Heart left ventricle (tissue), 13 donors: Measurements from ENCODE around the gene KCNJ5.

Experiments
- POLR2A ChIP-seq, 2 donors: fragments of 450-650 bp; IDR thresholded peaks; one replicate each; pipeline ENCODE4 v1.6.1; 2017; ENCODE audit warnings: antibody characterized with exemption in 2 of 2, mild to moderate bottlenecking in 2 of 2, moderate library complexity in 2 of 2
- TF ChIP-seq, protein P1 (sequence below), 12 donors: fragments of 200-600 bp; sonication (generic) in 4 of 12; IDR thresholded peaks; one replicate each; pipeline versions ENCODE4 v1.5.0 to v1.8.0; 2018 to 2022; ENCODE audit warnings: antibody characterized with exemption in 12 of 12, mild to moderate bottlenecking in 5 of 12
- donor health status: ischemic (EF 13 %, LVEDD 7.1; RV severe dilation, severe dysfunction).
- donor health status: DM: no; HTN: yes; CAD: no.
- donor health status: DM: no; HTN: no; CAD: no.
- donor health status: ischemic (EF 25% LVEDD 6.9; RV normal size, moderate dysfunction).
- donor health status: ischemic (EF 25% LVEDD 5.7; RV mildly dilated, moderate dysfunction).
- donor health status: ischemic (EF 35%, LVEDD 5.7; RV mildly dilated, moderate dysfunction).
- donor health status: nonischemic (EF 11% LVEDD 7.7; RV severe dilation, severe dysfunction).
- donor health status: DM: yes; HTN: yes; CAD: no.
- donor health status: PGD.
- donor health status: ischemic (EF 29% LVEDD 5.4; RV normal size, mild dysfunction).
- donor health status: nonischemic (EF 23%, LVEDD 6.1; RV moderate dilation, normal function).

DNA sequence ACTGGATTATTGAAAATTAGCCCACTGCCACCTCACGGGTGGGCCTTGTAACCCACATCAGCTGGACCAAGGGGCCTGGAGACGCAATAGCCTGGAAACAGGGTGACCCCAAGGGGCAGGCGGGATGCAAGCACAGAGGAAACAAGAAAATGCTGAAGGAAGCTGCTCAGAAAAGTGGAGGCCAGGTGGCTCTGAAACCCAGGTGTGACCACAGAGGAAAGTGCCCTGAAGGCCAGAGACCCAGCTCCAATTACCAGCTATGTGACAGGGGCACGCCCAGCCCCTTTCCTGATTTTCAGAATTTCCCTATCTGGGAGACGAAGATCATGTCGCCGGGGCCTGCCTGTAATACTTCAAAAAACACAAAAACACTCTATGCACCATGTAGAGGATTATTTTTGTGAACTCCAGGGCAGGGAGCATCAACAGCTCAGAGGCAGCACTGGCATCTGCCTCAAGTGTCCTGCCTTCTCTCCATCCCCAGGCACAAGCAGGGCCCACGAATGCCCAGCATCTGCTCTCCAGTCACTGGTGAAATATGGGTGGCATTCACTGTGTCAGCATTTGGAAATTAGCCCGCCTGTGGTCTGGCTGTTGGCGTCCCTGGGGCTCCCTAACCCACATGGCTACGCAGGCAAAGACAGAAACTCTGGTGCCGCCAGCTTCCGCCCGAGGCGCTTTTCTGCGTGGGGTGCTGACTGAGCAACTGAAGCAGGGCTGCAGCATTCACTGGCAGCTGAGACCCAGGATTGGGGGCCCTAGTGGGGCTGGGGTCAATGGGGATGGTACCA lies 30.4 kb upstream of the KCNJ5 start:
- TF ChIP-seq, protein P1, sequence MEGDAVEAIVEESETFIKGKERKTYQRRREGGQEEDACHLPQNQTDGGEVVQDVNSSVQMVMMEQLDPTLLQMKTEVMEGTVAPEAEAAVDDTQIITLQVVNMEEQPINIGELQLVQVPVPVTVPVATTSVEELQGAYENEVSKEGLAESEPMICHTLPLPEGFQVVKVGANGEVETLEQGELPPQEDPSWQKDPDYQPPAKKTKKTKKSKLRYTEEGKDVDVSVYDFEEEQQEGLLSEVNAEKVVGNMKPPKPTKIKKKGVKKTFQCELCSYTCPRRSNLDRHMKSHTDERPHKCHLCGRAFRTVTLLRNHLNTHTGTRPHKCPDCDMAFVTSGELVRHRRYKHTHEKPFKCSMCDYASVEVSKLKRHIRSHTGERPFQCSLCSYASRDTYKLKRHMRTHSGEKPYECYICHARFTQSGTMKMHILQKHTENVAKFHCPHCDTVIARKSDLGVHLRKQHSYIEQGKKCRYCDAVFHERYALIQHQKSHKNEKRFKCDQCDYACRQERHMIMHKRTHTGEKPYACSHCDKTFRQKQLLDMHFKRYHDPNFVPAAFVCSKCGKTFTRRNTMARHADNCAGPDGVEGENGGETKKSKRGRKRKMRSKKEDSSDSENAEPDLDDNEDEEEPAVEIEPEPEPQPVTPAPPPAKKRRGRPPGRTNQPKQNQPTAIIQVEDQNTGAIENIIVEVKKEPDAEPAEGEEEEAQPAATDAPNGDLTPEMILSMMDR (IDR thresholded peaks at IDR 0.05), result no peak
- no peak for TF ChIP-seq POLR2A (IDR thresholded peaks at IDR 0.05)
